GM12878 (cell line): ENCODE results near the gene LETM1. TPM values are rescaled to one million over a fixed set of nuclear protein-coding genes. Genes with fewer than 3 reads are reported as not detected.

Experiments
- ATAC-seq: fragments of 200-7000 bp; cut with Tn5 transposase; 3 replicates; pipeline ENCODE4 v1.9.1; 2020; ENCODE audit warnings: mild to moderate bottlenecking, moderate library complexity
- BruUV-seq: library from RNA; stranded (reverse); fragments of 400-500 nt; replicated peaks from 2 replicates; lab custom pipeline; 2021; lab: Mats Ljungman, UMichigan
- CTCF ChIA-PET: fragments of 300-600 bp; sonication (Branson Sonifier 250); formaldehyde crosslinking; extraction: SDS; loops from one replicate; lab custom pipeline; 2021; ENCODE audit warnings: inconsistent platforms; lab: Yijun Ruan, JAX
- POLR2A ChIA-PET: fragments of 350-600 bp; formaldehyde crosslinking; extraction: SDS; loops from one replicate; lab custom pipeline; 2021; ENCODE audit warnings: inconsistent platforms; lab: Charles Lee
- RAD21 ChIA-PET: fragments of 300-600 bp; sonication (Branson Sonifier 250); formaldehyde crosslinking; loops from one replicate; lab custom pipeline; 2023; ENCODE audit warnings: antibody characterized with exemption; ENCODE audit not compliant: unreplicated experiment; lab: Charles Lee
- SMC1A ChIA-PET: fragments of 300-600 bp; sonication (Branson Sonifier 250); formaldehyde crosslinking; loops from one replicate; lab custom pipeline; 2023; ENCODE audit not compliant: unreplicated experiment, uncharacterized antibody; lab: Charles Lee
- DNase-seq: peaks from one replicate; pipeline ENCODE4 v3.0.0-alpha.2; 2011; ENCODE audit warnings: low read depth, low spot score
- FAIRE-seq: peaks from 3 replicates; lab custom pipeline; 2011; peaks lifted over from hg19 to GRCh38; lab: Jason Lieb, UNC
- H2AFZ ChIP-seq: 2 replicates; pipeline ENCODE4 v1.6.0; 2011; ENCODE audit warnings: low read depth, low read length, control low read depth; ENCODE audit not compliant: control insufficient read depth
- H3K27ac ChIP-seq: 2 replicates; pipeline ENCODE4 v1.5.1; 2011; ENCODE audit warnings: control low read depth; ENCODE audit not compliant: control insufficient read depth, insufficient read depth
- H3K27me3 ChIP-seq, 2 experiments: replicated peaks in 1 of 2; 2 replicates each; pipeline versions ENCODE4 v1.6.0 to v1.6.1; 2011; ENCODE audit warnings: low read length in 1 of 2; ENCODE audit not compliant: control insufficient read depth in 2 of 2, insufficient read depth in 2 of 2
- H3K36me3 ChIP-seq, 2 experiments: 2 replicates each; pipeline ENCODE4 v1.5.1; 2011; ENCODE audit warnings: low read length in 1 of 2; ENCODE audit not compliant: control insufficient read depth in 2 of 2, insufficient read depth in 2 of 2
- H3K4me1 ChIP-seq: 2 replicates; pipeline ENCODE4 v1.6.1; 2011; ENCODE audit warnings: mild to moderate bottlenecking, low read length, moderate library complexity, mixed read lengths; ENCODE audit not compliant: control insufficient read depth, insufficient read depth
- H3K4me2 ChIP-seq: 2 replicates; pipeline ENCODE4 v1.6.0; 2011; ENCODE audit warnings: control low read depth; ENCODE audit not compliant: control insufficient read depth, insufficient read depth
- H3K4me3 ChIP-seq: fragments of 200-600 bp; sonication (generic); 2 replicates; pipeline ENCODE4 v1.5.1; 2016
- H3K79me2 ChIP-seq: 2 replicates; pipeline ENCODE4 v1.6.0; 2011; ENCODE audit warnings: low read length; ENCODE audit not compliant: control insufficient read depth, insufficient read depth
- H3K9ac ChIP-seq: 2 replicates; pipeline ENCODE4 v1.8.0; 2011; ENCODE audit warnings: low read length, control low read depth, mixed read lengths; ENCODE audit not compliant: control insufficient read depth, insufficient read depth
- H3K9me3 ChIP-seq: replicated peaks from 3 replicates; pipeline ENCODE4 v1.5.1; 2011; ENCODE audit warnings: mild to moderate bottlenecking, low read length; ENCODE audit not compliant: control insufficient read depth, insufficient read depth
- H4K20me1 ChIP-seq: 2 replicates; pipeline ENCODE4 v1.6.0; 2011; ENCODE audit not compliant: control insufficient read depth, insufficient read depth
- ATF2 ChIP-seq: IDR thresholded peaks from 2 replicates; pipeline ENCODE4 v1.6.1; 2012; ENCODE audit warnings: low read length, inconsistent platforms
- BCL3 ChIP-seq: IDR thresholded peaks from 2 replicates; pipeline ENCODE4 v1.6.1; 2011; ENCODE audit warnings: borderline replicate concordance, low read depth, mild to moderate bottlenecking, moderate library complexity, low read length; ENCODE audit not compliant: insufficient read depth, poor library complexity, severe bottlenecking
- BMI1 ChIP-seq: fragments of 450-650 bp; IDR thresholded peaks from 2 replicates; pipeline ENCODE4 v1.6.1; 2016; ENCODE audit warnings: mild to moderate bottlenecking, moderate library complexity, borderline replicate concordance
- BRCA1 ChIP-seq: IDR thresholded peaks from 2 replicates; pipeline ENCODE4 v1.6.1; 2011; ENCODE audit warnings: low read depth, low read length, improper control_type of control experiment
- CEBPB ChIP-seq, 2 experiments: fragments of 150-350 bp in 1 of 2; IDR thresholded peaks; 2 replicates each; pipeline ENCODE4 v1.6.1; 2012 to 2014; ENCODE audit warnings: low read depth in 2 of 2, low read length in 2 of 2, borderline replicate concordance in 1 of 2, inconsistent platforms in 1 of 2
- CHD2 ChIP-seq: IDR thresholded peaks from 2 replicates; pipeline ENCODE4 v1.6.1; 2011; ENCODE audit warnings: low read depth, low read length, improper control_type of control experiment, borderline replicate concordance
- IKZF1 ChIP-seq: fragments of 450-650 bp; conservative IDR thresholded peaks from 2 replicates; pipeline ENCODE4 v1.6.1; 2017; ENCODE audit warnings: antibody characterized with exemption, mild to moderate bottlenecking
- LARP7 ChIP-seq: fragments of 450-650 bp; IDR thresholded peaks from 2 replicates; pipeline ENCODE4 v1.6.1; 2017; ENCODE audit warnings: mild to moderate bottlenecking
- MAX ChIP-seq: IDR thresholded peaks from 2 replicates; pipeline ENCODE4 v1.6.1; 2012; ENCODE audit warnings: low read depth, low read length, improper control_type of control experiment
- NR2F1 ChIP-seq: fragments of 450-650 bp; conservative IDR thresholded peaks from 2 replicates; pipeline ENCODE4 v1.6.1; 2017; ENCODE audit warnings: mild to moderate bottlenecking
- TCF7 ChIP-seq: IDR thresholded peaks from 2 replicates; pipeline ENCODE4 v1.6.1; 2014; ENCODE audit warnings: antibody characterized with exemption, borderline replicate concordance
- USF1 ChIP-seq: IDR thresholded peaks from 2 replicates; pipeline ENCODE4 v1.6.1; 2011; ENCODE audit warnings: borderline replicate concordance, low read depth, mild to moderate bottlenecking, moderate library complexity, mixed read lengths, low read length; ENCODE audit not compliant: insufficient read depth; ENCODE audit errors: extremely low read length
- ZNF207 ChIP-seq: fragments of 450-650 bp; IDR thresholded peaks from 2 replicates; pipeline ENCODE4 v1.6.1; 2014; ENCODE audit warnings: antibody characterized with exemption, mild to moderate bottlenecking, borderline replicate concordance
- WGBS: methylation state at CpG from one replicate; pipeline ENCODE4 v1.1.6; 2016; ENCODE audit warnings: low lambda C conversion rate; ENCODE audit not compliant: insufficient replicate concordance, insufficient coverage; ENCODE audit errors: missing lambda C conversion rate; 5-methylcytosine and 5-hydroxymethylcytosine counted together
- in situ Hi-C: fragments of 300-500 bp; cut with MboI; formaldehyde crosslinking; loops from 9 replicates; pipeline ENCODE4 v1.14.3; 2018; ENCODE audit warnings: mixed read lengths
- intact Hi-C: fragments of 100-400 bp; cut with micrococcal nuclease; formaldehyde crosslinking; loops from one replicate; pipeline ENCODE4 v1.14.2; 2022; ENCODE audit not compliant: unreplicated experiment
- polyA plus RNA-seq, 11 experiments: library from polyadenylated mRNA; depleted of rRNA in 4 of 11; unstranded in 6 of 11; stranded (reverse) in 5 of 11; fragments of >200 nt; fragmentation: Nextera tagmentation in 4 of 11; fragmentation: Illumina TruSeq in 1 of 11; extraction: Ambion mirVana in 4 of 11; extraction: Trizol in 1 of 11; gene quantifications; 1 replicate in 1 of 11; 2 replicates in 10 of 11; pipeline versions ENCODE4 v1.2.1 to v1.2.3, GENCODE V29; 2011 to 2016; ENCODE audit warnings: inconsistent platforms in 2 of 11, missing spikeins in 2 of 11, low read depth in 1 of 11
- total RNA-seq, 4 experiments: library from RNA; depleted of rRNA in 3 of 4; stranded (reverse); fragments of >200 nt in 3 of 4; fragmentation: Illumina TruSeq in 1 of 4; extraction: Trizol in 1 of 4; gene quantifications; 2 replicates each; pipeline versions ENCODE4 v1.2.1 to v1.2.3, GENCODE V29; 2013 to 2021
- TF ChIP-seq, protein P1 (sequence below): fragments of 450-650 bp; IDR thresholded peaks from 2 replicates; pipeline ENCODE4 v1.6.1; 2017; ENCODE audit warnings: mild to moderate bottlenecking, moderate library complexity

LETM1 gene
- total and polyA plus RNA-seq, 10 of the 15 experiments (the other 5 are each of a cell fraction or from before 2014, with no cell fraction given): 2.6 to 65.2 (median 30.2) TPM

GRCh38 chr4:1790005-1790404 is 66.0 kb downstream of the LETM1 start:
- no peak for ATAC-seq
- SMC1A ChIA-PET: no interaction called here
- no peak for DNase-seq
- H3K9ac ChIP-seq: no peak overlapping the region
- CTCF ChIA-PET: no interaction called here
- no peak for FAIRE-seq
- no peaks in the 10 kb centered on the region for H4K20me1 ChIP-seq
- H3K79me2 ChIP-seq: no peaks in the 10 kb centered on the region
- no peak overlapping the region for H3K4me2 ChIP-seq
- H3K27ac ChIP-seq: no peak overlapping the region
- no peaks in the 10 kb centered on the region for H3K4me1 ChIP-seq
- H3K27me3 ChIP-seq: peaks cover 4 to 6% of the 10 kb centered on the region in 2 experiments; a peak in 3 of 4 replicates
- intact Hi-C loops (no loop called here), in situ Hi-C loops (no loop called here)
- H3K9me3 ChIP-seq: no peaks in the 10 kb centered on the region
- WGBS: 43% methylated on average over 10 of the region's 10 CpGs
- H3K36me3 ChIP-seq: no peaks in the 10 kb centered on the region
- no peak overlapping the region for H2AFZ ChIP-seq
- RAD21 ChIA-PET: no interaction called here
- no TSS peak for BruUV-seq
- no peak overlapping the region for H3K4me3 ChIP-seq
- POLR2A ChIA-PET: no interaction called here
- TF ChIP-seq NR2F1: no peak
- TF ChIP-seq BRCA1: no peak
- TF ChIP-seq BMI1: no peak
- no peak for TF ChIP-seq LARP7
- TF ChIP-seq USF1: no peak
- TF ChIP-seq BCL3: no peak
- TF ChIP-seq MAX: no peak
- TF ChIP-seq ZNF207: no peak
- TF ChIP-seq, protein P1, sequence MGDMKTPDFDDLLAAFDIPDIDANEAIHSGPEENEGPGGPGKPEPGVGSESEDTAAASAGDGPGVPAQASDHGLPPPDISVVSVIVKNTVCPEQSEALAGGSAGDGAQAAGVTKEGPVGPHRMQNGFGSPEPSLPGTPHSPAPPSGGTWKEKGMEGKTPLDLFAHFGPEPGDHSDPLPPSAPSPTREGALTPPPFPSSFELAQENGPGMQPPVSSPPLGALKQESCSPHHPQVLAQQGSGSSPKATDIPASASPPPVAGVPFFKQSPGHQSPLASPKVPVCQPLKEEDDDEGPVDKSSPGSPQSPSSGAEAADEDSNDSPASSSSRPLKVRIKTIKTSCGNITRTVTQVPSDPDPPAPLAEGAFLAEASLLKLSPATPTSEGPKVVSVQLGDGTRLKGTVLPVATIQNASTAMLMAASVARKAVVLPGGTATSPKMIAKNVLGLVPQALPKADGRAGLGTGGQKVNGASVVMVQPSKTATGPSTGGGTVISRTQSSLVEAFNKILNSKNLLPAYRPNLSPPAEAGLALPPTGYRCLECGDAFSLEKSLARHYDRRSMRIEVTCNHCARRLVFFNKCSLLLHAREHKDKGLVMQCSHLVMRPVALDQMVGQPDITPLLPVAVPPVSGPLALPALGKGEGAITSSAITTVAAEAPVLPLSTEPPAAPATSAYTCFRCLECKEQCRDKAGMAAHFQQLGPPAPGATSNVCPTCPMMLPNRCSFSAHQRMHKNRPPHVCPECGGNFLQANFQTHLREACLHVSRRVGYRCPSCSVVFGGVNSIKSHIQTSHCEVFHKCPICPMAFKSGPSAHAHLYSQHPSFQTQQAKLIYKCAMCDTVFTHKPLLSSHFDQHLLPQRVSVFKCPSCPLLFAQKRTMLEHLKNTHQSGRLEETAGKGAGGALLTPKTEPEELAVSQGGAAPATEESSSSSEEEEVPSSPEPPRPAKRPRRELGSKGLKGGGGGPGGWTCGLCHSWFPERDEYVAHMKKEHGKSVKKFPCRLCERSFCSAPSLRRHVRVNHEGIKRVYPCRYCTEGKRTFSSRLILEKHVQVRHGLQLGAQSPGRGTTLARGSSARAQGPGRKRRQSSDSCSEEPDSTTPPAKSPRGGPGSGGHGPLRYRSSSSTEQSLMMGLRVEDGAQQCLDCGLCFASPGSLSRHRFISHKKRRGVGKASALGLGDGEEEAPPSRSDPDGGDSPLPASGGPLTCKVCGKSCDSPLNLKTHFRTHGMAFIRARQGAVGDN: no peak
- TF ChIP-seq TCF7: no peak
- TF ChIP-seq CHD2: no peak
- TF ChIP-seq CEBPB (IDR thresholded peaks at IDR 0.05; ENCODE audit: borderline replicate concordance in 1 of 2, low read depth in 2 of 2, low read length in 2 of 2): no peak
- TF ChIP-seq ATF2: no peak
- TF ChIP-seq IKZF1: no peak
